SH-SY5Y (cell line): ENCODE measurements around the gene LRRC10.

ENCODE experiments used
- GATA2 ChIP-seq: IDR thresholded peaks from 2 replicates; pipeline ENCODE4 v1.6.1; 2011; ENCODE audit warnings: mild to moderate bottlenecking, low read depth, low read length
- GATA3 ChIP-seq: IDR thresholded peaks from 2 replicates; pipeline ENCODE4 v1.6.1; 2011; ENCODE audit warnings: low read depth, mild to moderate bottlenecking, low read length, moderate library complexity

GRCh38 chr12:69585189-69586062 lies 25.3 kb downstream of the LRRC10 start, which contains the start of gene CCT2:
- TF ChIP-seq GATA2 = no peak
- no peak for TF ChIP-seq GATA3
